ENCODE results near the gene CFL1.
A peak's percentile ranks its signal among the peaks of the same experiment; 100 is the strongest.

The CFL1 gene

DNA sequence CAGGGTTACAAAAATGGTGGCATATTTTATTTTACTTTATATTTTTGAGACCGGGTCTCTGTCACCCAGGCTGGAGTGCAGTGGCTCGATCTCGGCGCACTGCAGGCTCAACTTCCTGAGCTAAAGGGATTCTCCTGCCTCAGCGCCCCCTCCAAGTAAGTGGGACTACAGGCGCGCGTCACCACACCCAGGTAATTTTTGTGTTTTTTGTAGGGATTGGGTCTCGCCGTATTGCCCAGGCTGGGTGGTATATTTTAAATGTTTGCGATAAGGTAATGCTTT, 42.9 kb upstream of the CFL1 start:
- H2AFZ ChIP-seq (ENCODE audit: low read depth): peak overlapping the region; percentile 61; the same call in 1 of the 2 replicates
- no peaks in the 10 kb centered on the region for H3K27me3 ChIP-seq (ENCODE audit: insufficient read depth, low read depth)
- peaks cover 40% of the 10 kb centered on the region for H3K4me1 ChIP-seq (ENCODE audit: low read depth, poor library complexity, severe bottlenecking)
- no peaks in the 10 kb centered on the region for H3K36me3 ChIP-seq (ENCODE audit: insufficient read depth)
- peak overlapping the region; percentile 81; the same call in 1 of the 2 replicates for H3K27ac ChIP-seq
- TF ChIP-seq, protein P1, sequence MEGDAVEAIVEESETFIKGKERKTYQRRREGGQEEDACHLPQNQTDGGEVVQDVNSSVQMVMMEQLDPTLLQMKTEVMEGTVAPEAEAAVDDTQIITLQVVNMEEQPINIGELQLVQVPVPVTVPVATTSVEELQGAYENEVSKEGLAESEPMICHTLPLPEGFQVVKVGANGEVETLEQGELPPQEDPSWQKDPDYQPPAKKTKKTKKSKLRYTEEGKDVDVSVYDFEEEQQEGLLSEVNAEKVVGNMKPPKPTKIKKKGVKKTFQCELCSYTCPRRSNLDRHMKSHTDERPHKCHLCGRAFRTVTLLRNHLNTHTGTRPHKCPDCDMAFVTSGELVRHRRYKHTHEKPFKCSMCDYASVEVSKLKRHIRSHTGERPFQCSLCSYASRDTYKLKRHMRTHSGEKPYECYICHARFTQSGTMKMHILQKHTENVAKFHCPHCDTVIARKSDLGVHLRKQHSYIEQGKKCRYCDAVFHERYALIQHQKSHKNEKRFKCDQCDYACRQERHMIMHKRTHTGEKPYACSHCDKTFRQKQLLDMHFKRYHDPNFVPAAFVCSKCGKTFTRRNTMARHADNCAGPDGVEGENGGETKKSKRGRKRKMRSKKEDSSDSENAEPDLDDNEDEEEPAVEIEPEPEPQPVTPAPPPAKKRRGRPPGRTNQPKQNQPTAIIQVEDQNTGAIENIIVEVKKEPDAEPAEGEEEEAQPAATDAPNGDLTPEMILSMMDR (conservative IDR thresholded peaks at IDR 0.05; ENCODE audit: low read depth, low read length): no peak
- H4K20me1 ChIP-seq (ENCODE audit: insufficient read depth): no peaks in the 10 kb centered on the region
- no peak overlapping the region for H3K4me3 ChIP-seq (IDR thresholded peaks at IDR 0.05; ENCODE audit: insufficient read depth, low read depth, low read length)
- H3K9ac ChIP-seq: no peak overlapping the region
- no peaks in the 10 kb centered on the region for H3K79me2 ChIP-seq (ENCODE audit: insufficient read depth, low read depth)
- H3K4me2 ChIP-seq: peak overlapping the region; percentile 93

DNA sequence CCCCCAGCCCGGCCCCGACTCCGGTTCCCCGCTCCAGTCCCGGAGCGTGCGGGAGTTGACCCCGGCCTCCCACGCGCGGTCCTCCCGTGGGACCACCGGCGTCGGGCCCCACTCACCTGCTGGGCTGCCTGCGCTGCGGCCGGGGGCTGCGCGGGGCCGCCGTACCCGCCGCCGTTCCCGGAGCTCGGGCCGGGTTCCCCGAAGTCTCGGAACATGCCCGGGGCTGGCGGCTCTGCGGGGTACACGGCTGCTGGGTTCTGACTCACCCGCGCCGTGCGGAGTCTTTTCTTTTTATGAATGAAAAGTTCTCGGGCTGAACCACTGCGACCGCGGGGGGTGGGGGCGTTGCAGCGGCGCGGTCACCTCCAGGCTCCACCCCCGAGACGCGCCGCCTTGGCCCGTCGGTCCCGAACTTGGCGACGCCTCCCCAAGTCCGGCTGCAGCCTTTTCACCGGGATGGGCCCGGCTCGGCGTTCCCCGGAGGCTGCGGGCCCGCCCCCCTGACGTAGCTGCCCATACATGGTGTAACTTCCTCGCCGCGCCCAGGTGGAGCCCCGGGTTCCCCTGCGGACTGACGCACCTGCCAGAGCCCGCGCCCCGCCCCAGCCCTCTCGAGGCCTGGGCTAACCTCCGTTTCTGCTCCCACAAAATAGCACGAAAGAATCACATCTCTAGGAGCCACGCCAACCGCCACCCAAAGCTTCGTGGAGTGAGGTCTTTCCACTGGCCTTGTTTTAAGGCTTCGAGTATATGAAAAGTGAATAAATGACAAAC, 42.3 kb upstream of the CFL1 start, which contains the start of gene FOSL1:
Gene FOSL1 (minus strand): TSS at position 264 of the 774 bp plus-strand sequence. CDS start 49 bp downstream, at position 215.
- peak within 1 kb of the TSS; percentile 61 for H2AFZ ChIP-seq (ENCODE audit: low read depth)
- TF ChIP-seq, protein P1 (conservative IDR thresholded peaks at IDR 0.05; ENCODE audit: low read depth, low read length): no peak

DNA sequence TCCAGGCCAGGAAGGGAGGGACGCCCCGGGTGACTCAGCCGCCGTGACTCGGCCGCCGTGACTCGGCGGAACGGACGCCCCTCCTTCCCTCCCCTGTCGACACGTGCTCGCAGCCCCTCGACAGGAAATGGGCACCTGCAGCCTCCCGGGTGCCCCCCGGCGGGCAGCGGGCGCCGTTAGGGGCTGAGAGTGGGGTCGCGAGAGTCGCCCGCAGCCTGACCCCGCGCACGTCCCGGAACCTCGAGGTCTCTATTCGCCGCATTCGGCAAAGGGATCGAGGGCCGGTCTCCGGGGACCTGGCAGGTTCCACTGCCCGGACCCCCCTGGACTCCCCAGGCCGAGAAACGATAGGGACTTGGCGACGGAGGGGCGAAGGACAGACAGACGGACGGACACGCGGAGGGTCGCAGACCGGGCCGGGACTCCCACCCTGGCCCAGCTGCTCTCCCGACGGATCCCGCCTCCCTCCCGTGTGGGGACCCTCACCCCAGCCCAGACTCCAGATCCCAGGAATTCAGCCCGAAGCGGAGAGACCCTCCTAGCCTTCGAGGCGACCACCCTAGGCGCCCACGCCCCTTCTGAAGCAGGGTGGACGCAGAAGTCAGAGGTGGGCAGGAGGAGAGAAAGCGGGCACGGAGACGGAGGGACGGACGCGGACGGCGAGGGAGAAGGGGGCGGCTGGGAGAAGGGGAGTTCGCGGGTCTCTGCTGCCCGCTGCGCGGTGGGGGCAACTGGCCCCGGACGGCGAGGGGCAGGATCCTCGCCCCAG, 41.6 kb upstream of the CFL1 start:
- H3K9ac ChIP-seq: peak overlapping the region; percentile 41; the same call in 1 of the 2 replicates

More for the DNA sequence above, 42.3 kb upstream of the CFL1 start, which contains the start of gene FOSL1:
- Histone ChIP-seq H3K9ac (peak within 1 kb of the TSS; percentile 41; the same call in 1 of the 2 replicates), H3K4me2 (peak within 1 kb of the TSS; percentile 93), H3K27me3 (ENCODE audit: insufficient read depth, low read depth) (no peaks in the 10 kb centered on the region), H3K4me3 (IDR thresholded peaks at IDR 0.05; ENCODE audit: insufficient read depth, low read depth, low read length) (no peak within 1 kb of the TSS), H3K27ac (peak within 1 kb of the TSS; percentile 81; the same call in 1 of the 2 replicates), H3K79me2 (ENCODE audit: insufficient read depth, low read depth) (no peaks in the 10 kb centered on the region), H4K20me1 (ENCODE audit: insufficient read depth) (no peaks in the 10 kb centered on the region), H3K36me3 (ENCODE audit: insufficient read depth) (no peaks in the 10 kb centered on the region), H3K4me1 (ENCODE audit: low read depth, poor library complexity, severe bottlenecking) (peaks cover 40% of the 10 kb centered on the region)

GRCh38 chr11:65898656-65899355, 40.8 kb upstream of the CFL1 start:
- H3K79me2 ChIP-seq (ENCODE audit: insufficient read depth, low read depth): no peaks in the 10 kb centered on the region
- H3K27ac ChIP-seq: no peak overlapping the region
- H3K36me3 ChIP-seq (ENCODE audit: insufficient read depth): no peaks in the 10 kb centered on the region
- H3K4me1 ChIP-seq (ENCODE audit: low read depth, poor library complexity, severe bottlenecking): peaks cover 34% of the 10 kb centered on the region
- H3K27me3 ChIP-seq (ENCODE audit: insufficient read depth, low read depth): no peaks in the 10 kb centered on the region
- no peak overlapping the region for H3K4me3 ChIP-seq (IDR thresholded peaks at IDR 0.05; ENCODE audit: insufficient read depth, low read depth, low read length)
- H3K9ac ChIP-seq: no peak overlapping the region
- H2AFZ ChIP-seq (ENCODE audit: low read depth): no peak overlapping the region
- no peak overlapping the region for H3K4me2 ChIP-seq
- no peaks in the 10 kb centered on the region for H4K20me1 ChIP-seq (ENCODE audit: insufficient read depth)
- TF ChIP-seq, protein P1 (conservative IDR thresholded peaks at IDR 0.05; ENCODE audit: low read depth, low read length): no peak

More for the DNA sequence above, 41.6 kb upstream of the CFL1 start:
- Histone ChIP-seq H3K27ac (no peak overlapping the region), H4K20me1 (ENCODE audit: insufficient read depth) (no peaks in the 10 kb centered on the region), H3K36me3 (ENCODE audit: insufficient read depth) (no peaks in the 10 kb centered on the region), H3K4me2 (peak overlapping the region; percentile 93), H2AFZ (ENCODE audit: low read depth) (peak overlapping the region; percentile 61), H3K4me3 (IDR thresholded peaks at IDR 0.05; ENCODE audit: insufficient read depth, low read depth, low read length) (no peak overlapping the region), H3K4me1 (ENCODE audit: low read depth, poor library complexity, severe bottlenecking) (peaks cover 40% of the 10 kb centered on the region), H3K27me3 (ENCODE audit: insufficient read depth, low read depth) (no peaks in the 10 kb centered on the region), H3K79me2 (ENCODE audit: insufficient read depth, low read depth) (no peaks in the 10 kb centered on the region)
- TF ChIP-seq, protein P1 (conservative IDR thresholded peaks at IDR 0.05; ENCODE audit: low read depth, low read length): no peak

Data from KMS-11 (cell line).